ENCODE data around the gene AMDHD2.
"Not testable (repeated sequence)": the region's sequence is repeated elsewhere in the genome, so short reads cannot be mapped to it uniquely, and the experiment has no call there.

DNA sequence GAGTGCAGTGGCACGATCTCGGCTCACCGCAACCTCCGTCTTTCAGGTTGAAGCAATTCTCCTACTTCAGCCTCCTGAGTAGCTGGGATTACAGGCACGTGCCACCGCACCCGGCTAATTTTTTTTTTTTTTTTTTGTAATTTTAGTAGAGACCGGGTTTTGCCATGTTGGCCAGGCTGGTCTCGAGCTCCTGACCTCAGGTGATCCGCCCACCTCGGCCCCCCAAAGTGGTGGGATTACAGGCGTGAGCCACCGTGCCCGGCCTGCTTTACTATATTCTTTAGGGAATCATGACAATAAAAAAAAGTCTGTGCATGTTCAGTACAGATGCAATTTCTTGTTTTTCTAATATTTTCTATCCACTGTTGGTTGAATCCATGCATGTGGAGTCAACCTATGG, 23.6 kb downstream of the AMDHD2 start:
- TF ChIP-seq, protein P1, sequence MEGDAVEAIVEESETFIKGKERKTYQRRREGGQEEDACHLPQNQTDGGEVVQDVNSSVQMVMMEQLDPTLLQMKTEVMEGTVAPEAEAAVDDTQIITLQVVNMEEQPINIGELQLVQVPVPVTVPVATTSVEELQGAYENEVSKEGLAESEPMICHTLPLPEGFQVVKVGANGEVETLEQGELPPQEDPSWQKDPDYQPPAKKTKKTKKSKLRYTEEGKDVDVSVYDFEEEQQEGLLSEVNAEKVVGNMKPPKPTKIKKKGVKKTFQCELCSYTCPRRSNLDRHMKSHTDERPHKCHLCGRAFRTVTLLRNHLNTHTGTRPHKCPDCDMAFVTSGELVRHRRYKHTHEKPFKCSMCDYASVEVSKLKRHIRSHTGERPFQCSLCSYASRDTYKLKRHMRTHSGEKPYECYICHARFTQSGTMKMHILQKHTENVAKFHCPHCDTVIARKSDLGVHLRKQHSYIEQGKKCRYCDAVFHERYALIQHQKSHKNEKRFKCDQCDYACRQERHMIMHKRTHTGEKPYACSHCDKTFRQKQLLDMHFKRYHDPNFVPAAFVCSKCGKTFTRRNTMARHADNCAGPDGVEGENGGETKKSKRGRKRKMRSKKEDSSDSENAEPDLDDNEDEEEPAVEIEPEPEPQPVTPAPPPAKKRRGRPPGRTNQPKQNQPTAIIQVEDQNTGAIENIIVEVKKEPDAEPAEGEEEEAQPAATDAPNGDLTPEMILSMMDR (IDR thresholded peaks at IDR 0.05; ENCODE audit: low read depth, low read length, poor library complexity, severe bottlenecking) = not testable (repeated sequence)
- TF ChIP-seq EZH2phosphoT487 (IDR thresholded peaks at IDR 0.05; ENCODE audit: borderline replicate concordance, low read length) = not testable (repeated sequence)

Data from DOHH2 (cell line).